ENCODE measurements around the gene CNTNAP1. TPM values are rescaled to one million over a fixed set of nuclear protein-coding genes. Genes with fewer than 3 reads are reported as not detected.
A peak's percentile ranks its signal among the peaks of the same experiment; 100 is the strongest.

Gene CNTNAP1
- total RNA-seq, 4 donors from 2014 or later = 3.7 to 43.8 (median 10.1) TPM

DNA sequence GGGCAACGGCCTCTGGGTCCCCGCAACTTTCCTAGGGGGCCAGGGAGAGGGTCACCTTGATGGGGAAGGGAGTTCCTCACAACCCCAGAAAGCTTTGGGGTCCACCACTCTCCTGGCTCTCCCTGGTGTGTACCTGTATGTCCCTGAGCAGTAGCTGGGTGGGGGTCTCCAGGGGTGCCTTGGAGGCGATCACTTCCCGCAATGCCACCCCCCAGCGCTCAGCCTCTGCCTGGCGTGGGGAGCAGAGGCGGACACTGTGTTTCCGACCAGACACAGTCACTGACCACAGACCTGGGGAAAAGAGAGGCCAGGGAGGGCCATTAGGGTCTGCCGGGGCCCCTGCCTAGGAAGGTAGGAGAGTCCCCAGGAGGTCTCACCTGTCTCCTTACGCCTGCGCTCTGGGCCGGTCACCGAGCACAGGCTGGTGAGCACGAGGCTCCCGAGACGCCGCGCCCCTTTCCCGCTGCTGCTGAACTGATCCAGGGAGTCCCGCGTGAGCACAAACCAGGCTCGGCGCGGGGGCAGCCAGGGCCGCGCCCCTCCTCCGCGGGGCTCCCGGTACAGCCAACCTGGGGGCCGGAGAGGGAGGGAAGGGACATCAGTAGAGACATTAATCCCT, 9.0 kb upstream of the CNTNAP1 start:
- Histone ChIP-seq H3K9me3 (no peaks in the 10 kb centered on the region), H3K27me3 (no peaks in the 10 kb centered on the region), H3K4me1 (peaks cover 15 to 52% (median 40%) of the 10 kb centered on the region in 4 donors), H3K36me3 (no peaks in the 10 kb centered on the region), H3K27ac (peak overlapping the region; percentile 92 to 98 (median 96)), H3K4me3 (peak overlapping the region in 2 of 4 donors; percentile 75 to 91)
- intact Hi-C loops (cut with DNase I; ENCODE audit: low total_unique reads) (no loop called here), in situ Hi-C loops (cut with MboI; ENCODE audit: low pct_ligation_motif_present in 1 of 4, low pct_unique_long_range_greater_than_20kb in 1 of 4, low sequenced_read_pairs in 3 of 4) (no loop called here)
- TF ChIP-seq POLR2AphosphoS5 (IDR thresholded peaks at IDR 0.05) (no peak), EP300 (IDR thresholded peaks at IDR 0.05; ENCODE audit: low read depth) (no peak), POLR2A (IDR thresholded peaks at IDR 0.05) (no peak)
- TF ChIP-seq, protein P1, sequence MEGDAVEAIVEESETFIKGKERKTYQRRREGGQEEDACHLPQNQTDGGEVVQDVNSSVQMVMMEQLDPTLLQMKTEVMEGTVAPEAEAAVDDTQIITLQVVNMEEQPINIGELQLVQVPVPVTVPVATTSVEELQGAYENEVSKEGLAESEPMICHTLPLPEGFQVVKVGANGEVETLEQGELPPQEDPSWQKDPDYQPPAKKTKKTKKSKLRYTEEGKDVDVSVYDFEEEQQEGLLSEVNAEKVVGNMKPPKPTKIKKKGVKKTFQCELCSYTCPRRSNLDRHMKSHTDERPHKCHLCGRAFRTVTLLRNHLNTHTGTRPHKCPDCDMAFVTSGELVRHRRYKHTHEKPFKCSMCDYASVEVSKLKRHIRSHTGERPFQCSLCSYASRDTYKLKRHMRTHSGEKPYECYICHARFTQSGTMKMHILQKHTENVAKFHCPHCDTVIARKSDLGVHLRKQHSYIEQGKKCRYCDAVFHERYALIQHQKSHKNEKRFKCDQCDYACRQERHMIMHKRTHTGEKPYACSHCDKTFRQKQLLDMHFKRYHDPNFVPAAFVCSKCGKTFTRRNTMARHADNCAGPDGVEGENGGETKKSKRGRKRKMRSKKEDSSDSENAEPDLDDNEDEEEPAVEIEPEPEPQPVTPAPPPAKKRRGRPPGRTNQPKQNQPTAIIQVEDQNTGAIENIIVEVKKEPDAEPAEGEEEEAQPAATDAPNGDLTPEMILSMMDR (IDR thresholded peaks at IDR 0.05) = no peak
- WGBS, 2 donors (ENCODE audit: low coverage in 1 of 2) = 51% methylated on average over 29 of the region's 30 CpGs; no CpG with 5 or more reads in 1 of the 2 donors
- no peak for DNase-seq

DNA sequence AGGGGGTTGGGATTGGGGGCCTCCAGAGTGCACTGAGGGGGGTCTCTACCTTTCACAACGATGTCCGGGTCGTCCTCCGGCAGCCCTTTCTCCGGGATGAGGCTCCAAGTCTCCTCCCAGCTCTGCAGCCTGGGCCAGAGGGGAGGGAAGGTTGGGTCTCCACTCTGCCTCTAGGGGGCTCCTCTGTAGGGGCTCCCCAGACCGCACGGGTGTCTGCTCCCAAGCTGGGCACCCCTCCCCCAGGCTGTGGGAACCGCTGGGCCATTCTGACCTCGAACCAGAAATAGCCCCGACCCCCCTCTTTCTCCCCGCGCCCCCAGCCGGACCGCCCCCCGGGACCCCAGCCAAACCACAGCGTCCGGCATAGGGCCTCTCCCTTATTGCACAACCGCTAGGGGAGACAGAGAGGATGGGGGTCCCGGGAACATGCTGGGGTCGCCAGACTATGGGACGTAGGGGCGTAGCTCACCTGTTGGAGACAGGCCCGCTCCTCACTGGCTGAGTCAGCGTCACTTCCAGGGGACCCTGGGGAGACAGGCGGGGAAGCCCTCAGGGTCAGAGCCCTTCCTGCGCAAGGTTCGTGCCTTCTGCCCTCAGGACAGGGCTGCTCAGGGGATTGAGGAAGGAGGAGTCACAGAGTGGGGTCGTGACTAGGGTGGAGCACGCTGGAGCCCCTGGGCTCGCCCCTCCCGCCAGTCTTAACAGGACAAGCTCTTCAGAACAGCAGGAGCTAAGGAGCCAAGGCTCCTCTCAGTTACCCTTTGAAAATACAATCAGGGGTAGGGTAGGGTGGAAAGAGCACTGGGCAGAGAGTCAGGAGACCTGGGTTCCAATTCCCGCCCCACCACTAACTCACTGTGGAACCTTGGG, 8.2 kb upstream of the CNTNAP1 start:
- Histone ChIP-seq H3K4me3 (peak overlapping the region; percentile 4 to 91 (median 79)), H3K27ac (peak overlapping the region; percentile 92 to 98 (median 96)), H3K27me3 (no peaks in the 10 kb centered on the region), H3K36me3 (no peaks in the 10 kb centered on the region), H3K9me3 (no peaks in the 10 kb centered on the region), H3K4me1 (peaks cover 16 to 55% (median 43%) of the 10 kb centered on the region in 4 donors)
- intact Hi-C loops (cut with DNase I; ENCODE audit: low total_unique reads) = no loop called here
- no peak for TF ChIP-seq EP300 (IDR thresholded peaks at IDR 0.05; ENCODE audit: low read depth)
- no peak for TF ChIP-seq POLR2A (IDR thresholded peaks at IDR 0.05)
- no peak for TF ChIP-seq POLR2AphosphoS5 (IDR thresholded peaks at IDR 0.05)
- TF ChIP-seq, protein P1 (IDR thresholded peaks at IDR 0.05) = peak; percentile 21 to 51 (median 32)
- in situ Hi-C loops (cut with MboI; ENCODE audit: low pct_ligation_motif_present in 1 of 4, low pct_unique_long_range_greater_than_20kb in 1 of 4, low sequenced_read_pairs in 3 of 4) = no loop called here
- peak; percentile 66 for DNase-seq
- WGBS, 2 donors (ENCODE audit: low coverage in 1 of 2) = 37 to 46% methylated on average over 7 to 22 of the region's 32 CpGs

DNA sequence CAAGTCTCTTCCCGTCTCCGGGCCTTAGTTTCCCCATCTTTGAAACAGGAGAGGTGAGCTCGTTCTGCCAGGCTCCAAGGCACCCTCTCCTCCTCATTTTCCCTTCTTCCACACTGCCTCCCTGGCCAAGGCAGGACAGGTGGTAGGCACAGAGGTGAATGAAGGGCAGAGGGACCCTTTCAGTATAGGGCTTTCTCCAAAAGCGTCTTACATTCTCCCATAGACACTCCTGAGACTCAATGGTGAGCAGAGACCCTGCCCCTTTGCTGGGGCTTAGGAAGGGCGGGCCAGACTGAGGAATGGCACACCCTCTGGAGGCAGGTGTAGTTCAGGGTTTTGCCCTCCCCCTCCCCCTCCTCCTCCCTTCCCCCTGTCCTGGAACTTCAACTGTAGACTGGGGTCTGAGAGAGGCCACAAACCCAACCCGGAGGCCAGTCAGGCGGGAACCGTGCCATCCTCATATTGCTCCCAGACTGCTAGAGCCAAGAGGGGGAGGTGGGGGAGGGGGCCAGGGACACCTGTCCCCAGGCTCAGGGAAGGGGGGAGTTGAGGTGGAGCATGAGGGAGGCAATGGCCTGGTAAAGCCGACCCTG, 7.5 kb upstream of the CNTNAP1 start:
- in situ Hi-C loops (cut with MboI; ENCODE audit: low pct_ligation_motif_present in 1 of 4, low pct_unique_long_range_greater_than_20kb in 1 of 4, low sequenced_read_pairs in 3 of 4) = loop anchor here in 3 of 4 donors (25.0 kb wide), 1 partner anchor 88 kb away; the partner anchor contains the start of gene PSMC3IP (in 3 of the 3)
- no peaks in the 10 kb centered on the region for H3K36me3 ChIP-seq
- H3K27ac ChIP-seq = peak overlapping the region; percentile 92 to 98 (median 96)
- no peaks in the 10 kb centered on the region for H3K27me3 ChIP-seq
- intact Hi-C loops (cut with DNase I; ENCODE audit: low total_unique reads) = no loop called here
- H3K9me3 ChIP-seq = no peaks in the 10 kb centered on the region
- WGBS, 2 donors (ENCODE audit: low coverage in 1 of 2) = 30% methylated on average over 6 of the region's 9 CpGs; no CpG with 5 or more reads in 1 of the 2 donors
- peak; percentile 32 for DNase-seq
- H3K4me3 ChIP-seq = peak overlapping the region; percentile 75 to 91 (median 85)
- peaks cover 21 to 63% (median 50%) of the 10 kb centered on the region in 4 donors for H3K4me1 ChIP-seq
- TF ChIP-seq EP300 (IDR thresholded peaks at IDR 0.05; ENCODE audit: low read depth) (no peak), POLR2A (IDR thresholded peaks at IDR 0.05) (no peak), POLR2AphosphoS5 (IDR thresholded peaks at IDR 0.05) (no peak)
- TF ChIP-seq, protein P1 (IDR thresholded peaks at IDR 0.05) = no peak

Data from transverse colon (tissue), 4 donors.